ENCODE data around the gene AOC1.

The AOC1 gene

DNA sequence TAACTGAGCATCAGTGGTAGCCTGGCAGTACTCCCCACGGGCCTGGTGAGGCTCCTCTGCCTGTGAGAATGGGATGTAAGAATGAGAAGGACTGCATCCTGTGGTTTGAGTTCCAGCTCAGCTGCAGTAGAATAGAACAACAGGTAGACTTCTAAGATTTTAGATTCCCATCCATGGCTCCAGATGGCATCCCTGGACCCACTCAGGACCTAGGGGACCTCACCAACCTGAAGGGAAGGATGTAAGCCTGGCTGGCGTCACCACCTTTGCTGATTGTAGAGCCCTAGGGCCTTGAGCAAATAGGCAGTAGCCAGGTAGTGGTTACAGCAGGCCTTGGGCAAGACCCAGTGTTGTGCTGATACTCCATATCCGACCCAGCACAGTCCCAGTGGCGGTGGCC, 9.6 kb upstream of the AOC1 start:
- DNase-seq: no peak
- Mint-ChIP-seq H3K27ac (no peak overlapping the region), H3K27me3 (ENCODE audit: low read depth, poor library complexity) (peaks cover 22% of the 10 kb centered on the region), H3K36me3 (ENCODE audit: low read depth) (no peaks in the 10 kb centered on the region), H3K9me3 (no peaks in the 10 kb centered on the region), H3K4me1 (peaks cover 6% of the 10 kb centered on the region), H3K4me3 (no peak overlapping the region)
- TF ChIP-seq, protein P1, sequence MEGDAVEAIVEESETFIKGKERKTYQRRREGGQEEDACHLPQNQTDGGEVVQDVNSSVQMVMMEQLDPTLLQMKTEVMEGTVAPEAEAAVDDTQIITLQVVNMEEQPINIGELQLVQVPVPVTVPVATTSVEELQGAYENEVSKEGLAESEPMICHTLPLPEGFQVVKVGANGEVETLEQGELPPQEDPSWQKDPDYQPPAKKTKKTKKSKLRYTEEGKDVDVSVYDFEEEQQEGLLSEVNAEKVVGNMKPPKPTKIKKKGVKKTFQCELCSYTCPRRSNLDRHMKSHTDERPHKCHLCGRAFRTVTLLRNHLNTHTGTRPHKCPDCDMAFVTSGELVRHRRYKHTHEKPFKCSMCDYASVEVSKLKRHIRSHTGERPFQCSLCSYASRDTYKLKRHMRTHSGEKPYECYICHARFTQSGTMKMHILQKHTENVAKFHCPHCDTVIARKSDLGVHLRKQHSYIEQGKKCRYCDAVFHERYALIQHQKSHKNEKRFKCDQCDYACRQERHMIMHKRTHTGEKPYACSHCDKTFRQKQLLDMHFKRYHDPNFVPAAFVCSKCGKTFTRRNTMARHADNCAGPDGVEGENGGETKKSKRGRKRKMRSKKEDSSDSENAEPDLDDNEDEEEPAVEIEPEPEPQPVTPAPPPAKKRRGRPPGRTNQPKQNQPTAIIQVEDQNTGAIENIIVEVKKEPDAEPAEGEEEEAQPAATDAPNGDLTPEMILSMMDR (IDR thresholded peaks at IDR 0.05): no peak

DNA sequence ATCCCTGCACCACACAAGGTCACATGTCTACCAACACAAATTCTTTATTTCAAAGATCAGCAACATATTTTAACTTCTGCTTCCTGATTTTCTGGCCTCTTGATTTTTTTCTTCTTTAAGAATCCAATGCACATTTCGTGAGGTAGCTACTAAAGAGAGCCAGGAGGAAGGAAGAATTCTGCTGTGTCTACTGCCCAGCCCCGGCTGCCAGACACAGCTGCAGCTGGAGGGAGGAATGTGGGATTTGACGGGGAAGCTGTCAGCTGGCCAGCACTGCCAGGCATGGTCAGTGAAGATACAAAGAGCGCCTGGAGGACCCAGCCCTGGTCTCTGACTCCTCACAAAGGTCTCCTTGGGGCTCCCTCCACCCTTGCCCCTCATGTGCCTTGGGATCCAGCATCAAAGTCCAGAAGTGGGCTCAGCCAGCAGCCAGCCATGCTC, 6.9 kb upstream of the AOC1 start:
- DNase-seq: no peak
- TF ChIP-seq, protein P1 (IDR thresholded peaks at IDR 0.05): no peak
- Mint-ChIP-seq H3K9me3 (no peaks in the 10 kb centered on the region), H3K27me3 (ENCODE audit: low read depth, poor library complexity) (peaks cover 18% of the 10 kb centered on the region), H3K27ac (no peak overlapping the region), H3K36me3 (ENCODE audit: low read depth) (no peaks in the 10 kb centered on the region), H3K4me1 (no peaks in the 10 kb centered on the region), H3K4me3 (no peak overlapping the region)

DNA sequence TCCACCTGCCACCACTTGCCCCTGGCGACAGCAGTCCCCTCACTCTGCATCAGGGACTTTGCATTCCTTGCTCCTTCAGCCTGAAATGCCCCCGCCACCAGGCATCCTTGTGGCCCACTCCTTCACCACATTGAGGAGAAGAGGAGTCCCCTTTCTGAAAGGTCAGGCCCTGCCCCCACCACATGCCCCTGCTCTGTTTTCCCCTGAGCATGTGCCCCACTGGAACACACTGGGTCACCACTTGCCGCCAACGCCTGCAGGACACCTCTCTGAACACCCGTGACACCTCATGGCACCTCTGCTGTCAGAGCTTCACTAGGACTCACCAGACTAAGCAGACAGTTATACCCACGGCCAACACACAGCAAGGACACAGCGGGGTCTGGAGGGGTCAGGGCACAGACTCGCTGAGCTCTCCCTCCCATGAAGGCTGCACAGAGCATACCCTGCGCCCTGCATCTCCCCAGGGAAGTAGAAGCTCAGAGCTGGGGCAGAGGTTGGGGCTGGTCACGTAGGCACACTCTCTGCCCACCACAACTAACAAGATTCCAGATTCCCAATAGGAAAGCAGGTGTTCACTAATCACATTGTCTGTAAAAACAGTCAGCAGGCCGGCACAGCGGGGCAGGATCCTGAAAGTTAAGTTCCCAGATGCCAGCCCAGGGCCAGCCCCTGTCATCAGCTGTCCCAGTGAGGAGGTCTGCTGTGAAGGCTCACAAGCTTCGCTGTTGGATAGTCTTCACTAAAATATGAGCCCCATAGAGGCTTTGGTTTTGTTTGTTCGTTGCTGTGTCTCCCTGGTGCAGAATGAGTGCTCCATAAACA, 5.8 kb upstream of the AOC1 start:
- Mint-ChIP-seq H3K27ac (no peak overlapping the region), H3K27me3 (ENCODE audit: low read depth, poor library complexity) (peaks cover 26% of the 10 kb centered on the region), H3K4me3 (no peak overlapping the region), H3K36me3 (ENCODE audit: low read depth) (no peaks in the 10 kb centered on the region), H3K9me3 (no peaks in the 10 kb centered on the region), H3K4me1 (no peaks in the 10 kb centered on the region)
- TF ChIP-seq, protein P1 (IDR thresholded peaks at IDR 0.05): no peak
- no peak for DNase-seq

DNA sequence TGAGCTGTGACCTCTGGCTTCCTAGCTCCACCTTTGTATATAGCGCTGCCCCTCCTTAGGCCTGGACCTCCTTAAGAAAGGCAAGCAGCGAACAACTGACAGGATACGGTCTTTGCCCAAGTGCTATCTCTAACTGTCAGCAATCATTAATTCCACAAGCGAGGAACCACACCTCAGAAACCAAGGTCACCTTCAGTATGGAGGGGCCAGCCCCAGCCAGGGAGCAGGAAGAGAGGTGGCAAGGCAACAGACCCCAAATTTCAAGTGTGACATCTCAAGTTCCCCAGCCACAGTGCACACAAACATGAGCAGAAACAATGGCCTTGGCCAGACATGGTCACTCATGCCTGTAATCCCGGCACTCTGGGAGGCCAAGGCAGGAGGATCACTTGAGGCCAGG, 4.8 kb upstream of the AOC1 start:
- H3K36me3 Mint-ChIP-seq (ENCODE audit: low read depth): no peaks in the 10 kb centered on the region

DNA sequence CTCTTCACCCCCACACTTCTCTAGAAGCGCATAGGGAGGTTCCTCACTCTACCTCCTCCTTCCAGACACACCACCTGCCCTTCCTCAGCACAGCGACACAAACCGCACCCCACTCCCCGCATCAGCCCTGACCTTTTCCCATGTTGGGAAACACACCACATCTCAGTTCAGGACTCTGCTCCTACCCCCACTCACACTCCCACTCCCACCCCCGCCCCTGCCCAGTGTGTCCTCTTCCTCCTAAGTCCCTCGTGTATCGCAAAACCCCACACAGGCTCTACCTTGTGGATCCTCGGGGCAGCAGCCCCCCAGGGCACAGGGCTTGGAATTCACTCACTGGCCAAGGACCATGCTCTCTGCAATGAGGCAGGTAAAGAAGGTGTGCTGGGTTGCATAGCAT, 4.2 kb upstream of the AOC1 start:
- Mint-ChIP-seq H3K27ac (no peak overlapping the region), H3K4me3 (no peak overlapping the region), H3K4me1 (no peaks in the 10 kb centered on the region), H3K27me3 (ENCODE audit: low read depth, poor library complexity) (peaks cover 35% of the 10 kb centered on the region), H3K36me3 (ENCODE audit: low read depth) (no peaks in the 10 kb centered on the region), H3K9me3 (no peaks in the 10 kb centered on the region)
- TF ChIP-seq, protein P1 (IDR thresholded peaks at IDR 0.05): no peak
- no peak for DNase-seq

More for the DNA sequence above, 4.8 kb upstream of the AOC1 start:
- H3K9me3 Mint-ChIP-seq: no peaks in the 10 kb centered on the region
- no peak overlapping the region for H3K27ac Mint-ChIP-seq
- H3K27me3 Mint-ChIP-seq (ENCODE audit: low read depth, poor library complexity): peaks cover 30% of the 10 kb centered on the region
- H3K4me3 Mint-ChIP-seq: no peak overlapping the region
- DNase-seq: no peak
- H3K4me1 Mint-ChIP-seq: no peaks in the 10 kb centered on the region
- TF ChIP-seq, protein P1 (IDR thresholded peaks at IDR 0.05): no peak

All from nephron progenitor cell (in vitro differentiated cells).